Fibroblast of lung (primary cell): ENCODE results near the gene DCUN1D1.

Source experiments
- EZH2 ChIP-seq: IDR thresholded peaks from 2 replicates; pipeline ENCODE4 v1.5.1; 2012; ENCODE audit warnings: low read length, control low read depth, mild to moderate bottlenecking; ENCODE audit errors: missing control alignments
- TF ChIP-seq, protein P1 (sequence below), 2 donors: IDR thresholded peaks in 1 of 2; conservative IDR thresholded peaks in 1 of 2; 1 replicate in 1 of 2; 2 replicates in 1 of 2; pipeline ENCODE4 v1.5.1; 2011 to 2012; ENCODE audit warnings: low read length in 2 of 2, control low read depth in 1 of 2, inconsistent platforms in 1 of 2, low read depth in 1 of 2, mild to moderate bottlenecking in 1 of 2

- TF ChIP-seq, protein P1, sequence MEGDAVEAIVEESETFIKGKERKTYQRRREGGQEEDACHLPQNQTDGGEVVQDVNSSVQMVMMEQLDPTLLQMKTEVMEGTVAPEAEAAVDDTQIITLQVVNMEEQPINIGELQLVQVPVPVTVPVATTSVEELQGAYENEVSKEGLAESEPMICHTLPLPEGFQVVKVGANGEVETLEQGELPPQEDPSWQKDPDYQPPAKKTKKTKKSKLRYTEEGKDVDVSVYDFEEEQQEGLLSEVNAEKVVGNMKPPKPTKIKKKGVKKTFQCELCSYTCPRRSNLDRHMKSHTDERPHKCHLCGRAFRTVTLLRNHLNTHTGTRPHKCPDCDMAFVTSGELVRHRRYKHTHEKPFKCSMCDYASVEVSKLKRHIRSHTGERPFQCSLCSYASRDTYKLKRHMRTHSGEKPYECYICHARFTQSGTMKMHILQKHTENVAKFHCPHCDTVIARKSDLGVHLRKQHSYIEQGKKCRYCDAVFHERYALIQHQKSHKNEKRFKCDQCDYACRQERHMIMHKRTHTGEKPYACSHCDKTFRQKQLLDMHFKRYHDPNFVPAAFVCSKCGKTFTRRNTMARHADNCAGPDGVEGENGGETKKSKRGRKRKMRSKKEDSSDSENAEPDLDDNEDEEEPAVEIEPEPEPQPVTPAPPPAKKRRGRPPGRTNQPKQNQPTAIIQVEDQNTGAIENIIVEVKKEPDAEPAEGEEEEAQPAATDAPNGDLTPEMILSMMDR (conservative IDR thresholded peaks at IDR 0.05 in 1 of 2, IDR thresholded peaks at IDR 0.05 in 1 of 2; ENCODE audit: low read depth in 1 of 2, low read length in 2 of 2) = no peak
- no peak for TF ChIP-seq EZH2
Observed at GRCh38 chr3:182913889-182914288, 66.4 kb downstream of the DCUN1D1 start.
